HG03457 (cell line): ENCODE measurements around the gene KIRREL3.

ENCODE experiments used
- ATAC-seq: cut with Tn5 transposase; IDR thresholded peaks from one replicate; pipeline ENCODE4 v1.9.1; 2021; ENCODE audit warnings: moderate number of reproducible peaks; ENCODE audit not compliant: unreplicated experiment

The KIRREL3 gene

GRCh38 chr11:126683766-126684728 is 316.5 kb downstream of the KIRREL3 start:
- ATAC-seq, result no peak

- no peak for ATAC-seq
Measured at GRCh38 chr11:126682590-126682989, 318.0 kb downstream of the KIRREL3 start.

- ATAC-seq, result no peak
Measured at GRCh38 chr11:126680700-126681099, 319.9 kb downstream of the KIRREL3 start.

GRCh38 chr11:126680131-126680530 is 320.4 kb downstream of the KIRREL3 start:
- ATAC-seq, result no peak

GRCh38 chr11:126679033-126679432 is 321.5 kb downstream of the KIRREL3 start:
- ATAC-seq, result no peak

GRCh38 chr11:126676536-126676935 is 324.0 kb downstream of the KIRREL3 start:
- ATAC-seq, result no peak

GRCh38 chr11:126673319-126673718 is 327.3 kb downstream of the KIRREL3 start:
- ATAC-seq, result no peak

GRCh38 chr11:126669416-126669815 is 331.2 kb downstream of the KIRREL3 start:
- ATAC-seq, result no peak

- no peak for ATAC-seq
Measured at GRCh38 chr11:126664643-126665042, 335.9 kb downstream of the KIRREL3 start.

- ATAC-seq, result no peak
Measured at GRCh38 chr11:126663749-126664592, 336.6 kb downstream of the KIRREL3 start.

- no peak for ATAC-seq
Measured at GRCh38 chr11:126662035-126662790, 338.4 kb downstream of the KIRREL3 start.

- ATAC-seq, result no peak
Measured at GRCh38 chr11:126660761-126661425, 339.7 kb downstream of the KIRREL3 start.

- no peak for ATAC-seq
Measured at GRCh38 chr11:126660321-126660720, 340.2 kb downstream of the KIRREL3 start.

GRCh38 chr11:126658306-126659056 is 342.1 kb downstream of the KIRREL3 start:
- ATAC-seq, result no peak

GRCh38 chr11:126655807-126656128 is 344.8 kb downstream of the KIRREL3 start:
- ATAC-seq, result no peak

- ATAC-seq, result no peak
Measured at GRCh38 chr11:126654886-126655806, 345.4 kb downstream of the KIRREL3 start.

GRCh38 chr11:126653040-126653439 is 347.5 kb downstream of the KIRREL3 start:
- no peak for ATAC-seq

GRCh38 chr11:126647735-126648134 is 352.8 kb downstream of the KIRREL3 start:
- no peak for ATAC-seq
